ENCODE measurements around the gene NTPCR. TPM values are rescaled to one million over a fixed set of nuclear protein-coding genes. Genes with fewer than 3 reads are reported as not detected.

Gene NTPCR
- total and polyA plus RNA-seq, 4 experiments from 2014 or later, result 16.0 to 61.6 (median 24.3) TPM

DNA sequence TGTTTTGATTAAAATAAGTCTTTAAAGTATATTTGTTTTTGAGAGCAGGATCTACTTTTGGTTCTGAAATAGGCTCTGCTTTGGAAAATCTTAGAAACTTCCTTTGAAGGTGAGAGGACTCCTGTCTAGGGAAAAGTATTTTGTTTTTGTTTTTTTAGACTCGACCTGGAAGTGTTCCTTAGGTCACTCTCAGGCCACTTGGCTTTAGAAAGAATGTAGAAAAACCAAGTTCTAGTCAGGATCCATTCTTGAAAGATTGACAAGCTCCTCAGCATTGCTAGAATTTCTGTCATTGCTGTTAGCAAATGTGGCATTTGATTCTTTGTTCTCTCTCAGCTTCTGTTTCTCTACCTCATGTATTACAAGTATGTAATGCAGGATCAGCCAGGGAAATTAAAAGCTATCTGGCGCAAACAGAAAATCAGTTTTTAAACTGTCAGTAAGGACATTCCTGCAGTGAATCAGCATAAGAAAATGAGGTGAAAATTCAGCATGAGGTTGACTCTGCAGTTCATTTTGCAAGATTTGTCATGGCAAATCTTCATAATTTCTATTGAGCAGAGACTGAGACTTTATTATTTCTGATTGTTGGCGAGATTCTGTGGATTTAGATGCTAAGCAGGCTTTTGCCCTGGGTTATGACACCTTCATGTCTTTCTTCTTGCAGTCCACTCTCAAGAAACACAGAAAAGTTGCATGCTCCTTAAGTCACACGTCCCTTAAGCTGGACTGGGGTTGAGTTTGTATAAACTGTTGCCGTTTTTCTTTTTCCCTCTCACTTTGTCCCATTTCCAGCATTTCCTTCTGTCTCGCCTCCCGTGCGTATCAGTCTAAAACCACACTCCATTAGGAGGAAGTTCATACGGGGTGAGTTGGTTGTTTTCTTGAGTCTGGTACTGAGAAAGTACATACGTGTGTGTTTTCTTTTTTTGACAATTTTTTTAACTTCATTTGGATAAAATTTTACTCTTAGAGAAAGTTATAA lies 12.6 kb downstream of the NTPCR start:
- Histone ChIP-seq H3K36me3 (ENCODE audit: insufficient read depth, low read length) (peaks cover 12% of the 10 kb centered on the region), H3K27ac (ENCODE audit: low read depth, low read length) (no peak overlapping the region), H3K4me3 (ENCODE audit: low read length in 2 of 2) (no peak overlapping the region), H3K27me3 (ENCODE audit: insufficient read depth, low read length) (no peaks in the 10 kb centered on the region), H3K9me3 (ENCODE audit: control insufficient read depth in 1 of 2, low read length in 2 of 2) (no peaks in the 10 kb centered on the region), H3K4me1 (ENCODE audit: insufficient read depth, low read length) (no peaks in the 10 kb centered on the region)
- DNase-seq, result no peak
- peak overlapping the region in 2 of 7 donors; percentile 1 to 36 for H3K27ac Mint-ChIP-seq
- peaks cover 45 to 52% of the 10 kb centered on the region in 2 donors for H3K36me3 Mint-ChIP-seq
- peak overlapping the region in 1 of 8 donors; percentile 24 for H3K4me3 Mint-ChIP-seq
- H3K27me3 Mint-ChIP-seq, result no peaks in the 10 kb centered on the region
- H3K4me1 Mint-ChIP-seq, result peaks cover 0 to 17% (median 8%) of the 10 kb centered on the region in 4 donors
- CTCF ChIA-PET (ENCODE audit: partially characterized antibody), result interaction anchor here (1.5 kb wide), 1 partner anchor 10 kb away, joined by 3 read pairs; no protein-coding TSS in a partner anchor
- H3K9me3 Mint-ChIP-seq, result peaks cover 0 to 6% (median 5%) of the 10 kb centered on the region in 8 donors
- POLR2A ChIA-PET (ENCODE audit: partially characterized antibody), result interaction anchor here (0.7 kb wide), 1 partner anchor 27 kb away, joined by 3 read pairs; no protein-coding TSS in a partner anchor
- intact Hi-C loops (cut with micrococcal nuclease), result no loop called here

GRCh38 chr1:232964601-232965000 lies 14.2 kb downstream of the NTPCR start:
- H3K27ac Mint-ChIP-seq, result no peak overlapping the region
- no peak overlapping the region for H3K27ac ChIP-seq (ENCODE audit: low read depth, low read length)
- no peaks in the 10 kb centered on the region for H3K4me1 ChIP-seq (ENCODE audit: insufficient read depth, low read length)
- CTCF ChIA-PET (ENCODE audit: partially characterized antibody), result no interaction called here
- H3K9me3 Mint-ChIP-seq, result no peaks in the 10 kb centered on the region
- no peak overlapping the region for H3K4me3 Mint-ChIP-seq
- intact Hi-C loops (cut with micrococcal nuclease), result no loop called here
- peaks cover 47 to 50% of the 10 kb centered on the region in 2 donors for H3K36me3 Mint-ChIP-seq
- no peak overlapping the region for H3K4me3 ChIP-seq (ENCODE audit: low read length in 2 of 2)
- H3K27me3 ChIP-seq (ENCODE audit: insufficient read depth, low read length), result no peaks in the 10 kb centered on the region
- no peaks in the 10 kb centered on the region for H3K27me3 Mint-ChIP-seq
- POLR2A ChIA-PET (ENCODE audit: partially characterized antibody), result no interaction called here
- H3K4me1 Mint-ChIP-seq, result peaks cover 0 to 17% (median 8%) of the 10 kb centered on the region in 4 donors
- no peak for DNase-seq
- no peaks in the 10 kb centered on the region for H3K9me3 ChIP-seq (ENCODE audit: control insufficient read depth in 1 of 2, low read length in 2 of 2)
- peaks cover 7% of the 10 kb centered on the region for H3K36me3 ChIP-seq (ENCODE audit: insufficient read depth, low read length)

GRCh38 chr1:232965124-232965911 lies 14.9 kb downstream of the NTPCR start:
- H3K4me1 Mint-ChIP-seq, result peaks cover 0 to 17% (median 8%) of the 10 kb centered on the region in 4 donors
- peaks cover 7% of the 10 kb centered on the region for H3K36me3 ChIP-seq (ENCODE audit: insufficient read depth, low read length)
- H3K27ac ChIP-seq (ENCODE audit: low read depth, low read length), result no peak overlapping the region
- intact Hi-C loops (cut with micrococcal nuclease), result no loop called here
- no peak overlapping the region for H3K4me3 ChIP-seq (ENCODE audit: low read length in 2 of 2)
- peaks cover 52 to 53% of the 10 kb centered on the region in 2 donors for H3K36me3 Mint-ChIP-seq
- no peaks in the 10 kb centered on the region for H3K4me1 ChIP-seq (ENCODE audit: insufficient read depth, low read length)
- DNase-seq, result no peak
- H3K4me3 Mint-ChIP-seq, result no peak overlapping the region
- H3K27ac Mint-ChIP-seq, result peak overlapping the region in 1 of 7 donors; percentile 77
- ChIA-PET POLR2A (ENCODE audit: partially characterized antibody) (interaction anchor here (1.3 kb wide), 1 partner anchor 13 kb away, joined by 3 read pairs; no protein-coding TSS in a partner anchor), CTCF (ENCODE audit: partially characterized antibody) (interaction anchor here (1.3 to 1.7 kb wide), 2 partner anchors 12 to 13 kb away, joined by 4 to 5 read pairs; no protein-coding TSS in a partner anchor)
- no peaks in the 10 kb centered on the region for H3K27me3 Mint-ChIP-seq
- no peaks in the 10 kb centered on the region for H3K27me3 ChIP-seq (ENCODE audit: insufficient read depth, low read length)
- H3K9me3 ChIP-seq (ENCODE audit: control insufficient read depth in 1 of 2, low read length in 2 of 2), result no peaks in the 10 kb centered on the region
- H3K9me3 Mint-ChIP-seq, result no peaks in the 10 kb centered on the region

DNA sequence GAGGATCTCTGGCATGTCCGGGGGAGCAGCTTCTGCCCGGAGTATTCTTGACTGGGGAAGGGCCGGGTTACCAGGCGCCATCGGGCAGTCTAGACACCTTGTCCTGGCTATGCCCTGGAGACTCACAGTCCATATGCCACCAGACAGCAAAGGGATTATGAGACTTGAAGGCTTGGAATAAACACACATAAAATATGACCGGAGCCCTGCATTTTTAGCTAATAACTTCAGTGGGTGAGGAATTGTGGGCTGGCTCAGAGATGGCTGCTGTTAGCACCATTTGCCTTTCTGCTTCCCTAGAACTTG lies 15.5 kb downstream of the NTPCR start:
- H3K9me3 ChIP-seq (ENCODE audit: control insufficient read depth in 1 of 2, low read length in 2 of 2), result no peaks in the 10 kb centered on the region
- intact Hi-C loops (cut with micrococcal nuclease), result no loop called here
- peaks cover 9% of the 10 kb centered on the region for H3K36me3 ChIP-seq (ENCODE audit: insufficient read depth, low read length)
- no peak for DNase-seq
- Mint-ChIP-seq H3K27me3 (no peaks in the 10 kb centered on the region), H3K27ac (no peak overlapping the region), H3K9me3 (no peaks in the 10 kb centered on the region), H3K4me1 (peaks cover 0 to 17% (median 7%) of the 10 kb centered on the region in 4 donors), H3K4me3 (no peak overlapping the region), H3K36me3 (peaks cover 54% of the 10 kb centered on the region in 2 donors)
- H3K4me1 ChIP-seq (ENCODE audit: insufficient read depth, low read length), result no peaks in the 10 kb centered on the region
- H3K27ac ChIP-seq (ENCODE audit: low read depth, low read length), result no peak overlapping the region
- POLR2A ChIA-PET (ENCODE audit: partially characterized antibody), result interaction anchor here (1.3 kb wide), 1 partner anchor 12 kb away, joined by 3 read pairs; no protein-coding TSS in a partner anchor
- CTCF ChIA-PET (ENCODE audit: partially characterized antibody), result interaction anchor here (1.3 to 1.7 kb wide), 2 partner anchors 12 to 14 kb away, joined by 4 to 5 read pairs; no protein-coding TSS in a partner anchor
- no peak overlapping the region for H3K4me3 ChIP-seq (ENCODE audit: low read length in 2 of 2)
- H3K27me3 ChIP-seq (ENCODE audit: insufficient read depth, low read length), result no peaks in the 10 kb centered on the region

GRCh38 chr1:232966663-232967062 lies 16.3 kb downstream of the NTPCR start:
- DNase-seq, result no peak
- peaks cover 17% of the 10 kb centered on the region for H3K36me3 ChIP-seq (ENCODE audit: insufficient read depth, low read length)
- Mint-ChIP-seq H3K9me3 (peaks cover 0 to 3% (median 0%) of the 10 kb centered on the region in 8 donors), H3K27me3 (no peaks in the 10 kb centered on the region), H3K36me3 (peaks cover 58 to 59% of the 10 kb centered on the region in 2 donors), H3K4me3 (no peak overlapping the region), H3K27ac (no peak overlapping the region), H3K4me1 (peaks cover 0 to 17% (median 7%) of the 10 kb centered on the region in 4 donors)
- H3K27ac ChIP-seq (ENCODE audit: low read depth, low read length), result no peak overlapping the region
- POLR2A ChIA-PET (ENCODE audit: partially characterized antibody), result interaction anchor here (1.3 kb wide), 1 partner anchor 12 kb away, joined by 3 read pairs; no protein-coding TSS in a partner anchor
- no peak overlapping the region for H3K4me3 ChIP-seq (ENCODE audit: low read length in 2 of 2)
- no peaks in the 10 kb centered on the region for H3K4me1 ChIP-seq (ENCODE audit: insufficient read depth, low read length)
- intact Hi-C loops (cut with micrococcal nuclease), result no loop called here
- H3K27me3 ChIP-seq (ENCODE audit: insufficient read depth, low read length), result no peaks in the 10 kb centered on the region
- H3K9me3 ChIP-seq (ENCODE audit: control insufficient read depth in 1 of 2, low read length in 2 of 2), result no peaks in the 10 kb centered on the region
- CTCF ChIA-PET (ENCODE audit: partially characterized antibody), result interaction anchor here (1.3 to 1.7 kb wide), 2 partner anchors 13 to 15 kb away, joined by 4 to 5 read pairs; no protein-coding TSS in a partner anchor

GRCh38 chr1:232968391-232968790 lies 18.0 kb downstream of the NTPCR start:
- Mint-ChIP-seq H3K27ac (no peak overlapping the region), H3K4me3 (no peak overlapping the region), H3K27me3 (no peaks in the 10 kb centered on the region), H3K4me1 (peaks cover 0 to 8% (median 5%) of the 10 kb centered on the region in 4 donors), H3K9me3 (peaks cover 2 to 11% (median 9%) of the 10 kb centered on the region in 8 donors), H3K36me3 (peaks cover 68 to 71% of the 10 kb centered on the region in 2 donors)
- POLR2A ChIA-PET (ENCODE audit: partially characterized antibody), result no interaction called here
- no peak overlapping the region for H3K4me3 ChIP-seq (ENCODE audit: low read length in 2 of 2)
- H3K4me1 ChIP-seq (ENCODE audit: insufficient read depth, low read length), result no peaks in the 10 kb centered on the region
- H3K36me3 ChIP-seq (ENCODE audit: insufficient read depth, low read length), result peaks cover 23% of the 10 kb centered on the region
- CTCF ChIA-PET (ENCODE audit: partially characterized antibody), result no interaction called here
- H3K9me3 ChIP-seq (ENCODE audit: control insufficient read depth in 1 of 2, low read length in 2 of 2), result peaks cover 0 to 10% of the 10 kb centered on the region in 2 donors
- no peak for DNase-seq
- no peaks in the 10 kb centered on the region for H3K27me3 ChIP-seq (ENCODE audit: insufficient read depth, low read length)
- intact Hi-C loops (cut with micrococcal nuclease), result no loop called here
- no peak overlapping the region for H3K27ac ChIP-seq (ENCODE audit: low read depth, low read length)

All from CD4-positive, alpha-beta memory T cell (primary cell).